ENCODE measurements around the gene SYT9. TPM values are rescaled to one million over a fixed set of nuclear protein-coding genes. Genes with fewer than 3 reads are reported as not detected.

The SYT9 gene
- total and polyA plus RNA-seq, 10 of the 15 experiments (the other 5 are each of a cell fraction or from before 2014, with no cell fraction given), result 0.03 TPM; not detected in 9

DNA sequence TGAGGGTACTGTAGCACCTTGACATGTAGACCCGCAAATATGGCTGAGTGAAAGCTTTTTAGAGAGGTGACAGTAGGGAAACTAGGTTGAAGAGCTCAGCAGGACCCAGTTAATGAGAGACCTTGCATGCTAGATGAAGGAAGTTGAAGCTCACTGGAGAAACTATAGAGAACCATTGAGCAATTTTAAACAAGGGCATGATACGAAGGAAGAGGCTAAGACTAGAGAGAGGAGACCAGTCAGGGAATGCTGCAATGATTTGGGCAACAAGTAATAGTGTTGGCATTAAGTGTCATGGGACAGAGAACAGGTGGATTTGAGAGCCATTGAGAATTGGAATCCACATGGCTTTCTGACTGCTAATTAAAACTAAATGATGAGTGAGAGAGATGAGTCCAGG, 237.7 kb downstream of the SYT9 start:
- in situ Hi-C loops (cut with MboI), result no loop called here
- no peaks in the 10 kb centered on the region for H3K4me1 ChIP-seq (ENCODE audit: control insufficient read depth, insufficient read depth, low read length)
- ChIA-PET CTCF (interaction anchor here (0.9 to 1.2 kb wide), 2 partner anchors 12 to 27 kb away, joined by 3 read pairs; no protein-coding TSS in a partner anchor), SMC1A (ENCODE audit: uncharacterized antibody, unreplicated experiment) (interaction anchor here (1.1 kb wide), 1 partner anchor 11 kb away, joined by 4 read pairs; no protein-coding TSS in a partner anchor), POLR2A (interaction anchor here (0.6 kb wide), 1 partner anchor 32 kb away, joined by 3 read pairs; no protein-coding TSS in a partner anchor), RAD21 (ENCODE audit: unreplicated experiment) (no interaction called here)
- ATAC-seq (no peak), DNase-seq (ENCODE audit: low read depth, low spot score) (no peak), FAIRE-seq (no peak)
- no peak overlapping the region for H3K9ac ChIP-seq (ENCODE audit: control insufficient read depth, insufficient read depth, low read length)
- no peak overlapping the region for H3K4me3 ChIP-seq
- H3K36me3 ChIP-seq (ENCODE audit: control insufficient read depth in 2 of 2, insufficient read depth in 2 of 2, low read length in 1 of 2), result no peaks in the 10 kb centered on the region
- TF ChIP-seq CHD4 (IDR thresholded peaks at IDR 0.05) (no peak), TBL1XR1 (IDR thresholded peaks at IDR 0.05; ENCODE audit: low read depth, low read length) (no peak), SMARCA5 (IDR thresholded peaks at IDR 0.05) (no peak), SP1 (IDR thresholded peaks at IDR 0.05; ENCODE audit: low read depth, low read length) (no peak), RAD51 (IDR thresholded peaks at IDR 0.05) (no peak), MYB (IDR thresholded peaks at IDR 0.05; ENCODE audit: borderline replicate concordance, low read depth, low read length) (no peak), ASH2L (IDR thresholded peaks at IDR 0.05; ENCODE audit: borderline replicate concordance, low read depth) (no peak), EP300 (IDR thresholded peaks at IDR 0.05; ENCODE audit: borderline replicate concordance in 1 of 2, control insufficient read depth in 1 of 2, low read depth in 2 of 2, low read length in 2 of 2) (no peak)
- TF ChIP-seq, protein P1, sequence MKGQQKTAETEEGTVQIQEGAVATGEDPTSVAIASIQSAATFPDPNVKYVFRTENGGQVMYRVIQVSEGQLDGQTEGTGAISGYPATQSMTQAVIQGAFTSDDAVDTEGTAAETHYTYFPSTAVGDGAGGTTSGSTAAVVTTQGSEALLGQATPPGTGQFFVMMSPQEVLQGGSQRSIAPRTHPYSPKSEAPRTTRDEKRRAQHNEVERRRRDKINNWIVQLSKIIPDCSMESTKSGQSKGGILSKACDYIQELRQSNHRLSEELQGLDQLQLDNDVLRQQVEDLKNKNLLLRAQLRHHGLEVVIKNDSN (IDR thresholded peaks at IDR 0.05; ENCODE audit: borderline replicate concordance, extremely low read length, insufficient read depth, low read depth, low read length), result no peak
- TF ChIP-seq, protein P2, sequence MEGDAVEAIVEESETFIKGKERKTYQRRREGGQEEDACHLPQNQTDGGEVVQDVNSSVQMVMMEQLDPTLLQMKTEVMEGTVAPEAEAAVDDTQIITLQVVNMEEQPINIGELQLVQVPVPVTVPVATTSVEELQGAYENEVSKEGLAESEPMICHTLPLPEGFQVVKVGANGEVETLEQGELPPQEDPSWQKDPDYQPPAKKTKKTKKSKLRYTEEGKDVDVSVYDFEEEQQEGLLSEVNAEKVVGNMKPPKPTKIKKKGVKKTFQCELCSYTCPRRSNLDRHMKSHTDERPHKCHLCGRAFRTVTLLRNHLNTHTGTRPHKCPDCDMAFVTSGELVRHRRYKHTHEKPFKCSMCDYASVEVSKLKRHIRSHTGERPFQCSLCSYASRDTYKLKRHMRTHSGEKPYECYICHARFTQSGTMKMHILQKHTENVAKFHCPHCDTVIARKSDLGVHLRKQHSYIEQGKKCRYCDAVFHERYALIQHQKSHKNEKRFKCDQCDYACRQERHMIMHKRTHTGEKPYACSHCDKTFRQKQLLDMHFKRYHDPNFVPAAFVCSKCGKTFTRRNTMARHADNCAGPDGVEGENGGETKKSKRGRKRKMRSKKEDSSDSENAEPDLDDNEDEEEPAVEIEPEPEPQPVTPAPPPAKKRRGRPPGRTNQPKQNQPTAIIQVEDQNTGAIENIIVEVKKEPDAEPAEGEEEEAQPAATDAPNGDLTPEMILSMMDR (IDR thresholded peaks at IDR 0.05 in 2 of 3, conservative IDR thresholded peaks at IDR 0.05 in 1 of 3; ENCODE audit: control insufficient read depth in 2 of 3, extremely low read depth in 1 of 3, insufficient read depth in 1 of 3, low read depth in 3 of 3, low read length in 3 of 3), result no peak
- TF ChIP-seq, protein P3, sequence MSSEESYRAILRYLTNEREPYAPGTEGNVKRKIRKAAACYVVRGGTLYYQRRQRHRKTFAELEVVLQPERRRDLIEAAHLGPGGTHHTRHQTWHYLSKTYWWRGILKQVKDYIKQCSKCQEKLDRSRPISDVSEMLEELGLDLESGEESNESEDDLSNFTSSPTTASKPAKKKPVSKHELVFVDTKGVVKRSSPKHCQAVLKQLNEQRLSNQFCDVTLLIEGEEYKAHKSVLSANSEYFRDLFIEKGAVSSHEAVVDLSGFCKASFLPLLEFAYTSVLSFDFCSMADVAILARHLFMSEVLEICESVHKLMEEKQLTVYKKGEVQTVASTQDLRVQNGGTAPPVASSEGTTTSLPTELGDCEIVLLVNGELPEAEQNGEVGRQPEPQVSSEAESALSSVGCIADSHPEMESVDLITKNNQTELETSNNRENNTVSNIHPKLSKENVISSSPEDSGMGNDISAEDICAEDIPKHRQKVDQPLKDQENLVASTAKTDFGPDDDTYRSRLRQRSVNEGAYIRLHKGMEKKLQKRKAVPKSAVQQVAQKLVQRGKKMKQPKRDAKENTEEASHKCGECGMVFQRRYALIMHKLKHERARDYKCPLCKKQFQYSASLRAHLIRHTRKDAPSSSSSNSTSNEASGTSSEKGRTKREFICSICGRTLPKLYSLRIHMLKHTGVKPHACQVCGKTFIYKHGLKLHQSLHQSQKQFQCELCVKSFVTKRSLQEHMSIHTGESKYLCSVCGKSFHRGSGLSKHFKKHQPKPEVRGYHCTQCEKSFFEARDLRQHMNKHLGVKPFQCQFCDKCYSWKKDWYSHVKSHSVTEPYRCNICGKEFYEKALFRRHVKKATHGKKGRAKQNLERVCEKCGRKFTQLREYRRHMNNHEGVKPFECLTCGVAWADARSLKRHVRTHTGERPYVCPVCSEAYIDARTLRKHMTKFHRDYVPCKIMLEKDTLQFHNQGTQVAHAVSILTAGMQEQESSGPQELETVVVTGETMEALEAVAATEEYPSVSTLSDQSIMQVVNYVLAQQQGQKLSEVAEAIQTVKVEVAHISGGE (CRISPR knock-in tag; IDR thresholded peaks at IDR 0.05), result no peak
- TF ChIP-seq, protein P4, sequence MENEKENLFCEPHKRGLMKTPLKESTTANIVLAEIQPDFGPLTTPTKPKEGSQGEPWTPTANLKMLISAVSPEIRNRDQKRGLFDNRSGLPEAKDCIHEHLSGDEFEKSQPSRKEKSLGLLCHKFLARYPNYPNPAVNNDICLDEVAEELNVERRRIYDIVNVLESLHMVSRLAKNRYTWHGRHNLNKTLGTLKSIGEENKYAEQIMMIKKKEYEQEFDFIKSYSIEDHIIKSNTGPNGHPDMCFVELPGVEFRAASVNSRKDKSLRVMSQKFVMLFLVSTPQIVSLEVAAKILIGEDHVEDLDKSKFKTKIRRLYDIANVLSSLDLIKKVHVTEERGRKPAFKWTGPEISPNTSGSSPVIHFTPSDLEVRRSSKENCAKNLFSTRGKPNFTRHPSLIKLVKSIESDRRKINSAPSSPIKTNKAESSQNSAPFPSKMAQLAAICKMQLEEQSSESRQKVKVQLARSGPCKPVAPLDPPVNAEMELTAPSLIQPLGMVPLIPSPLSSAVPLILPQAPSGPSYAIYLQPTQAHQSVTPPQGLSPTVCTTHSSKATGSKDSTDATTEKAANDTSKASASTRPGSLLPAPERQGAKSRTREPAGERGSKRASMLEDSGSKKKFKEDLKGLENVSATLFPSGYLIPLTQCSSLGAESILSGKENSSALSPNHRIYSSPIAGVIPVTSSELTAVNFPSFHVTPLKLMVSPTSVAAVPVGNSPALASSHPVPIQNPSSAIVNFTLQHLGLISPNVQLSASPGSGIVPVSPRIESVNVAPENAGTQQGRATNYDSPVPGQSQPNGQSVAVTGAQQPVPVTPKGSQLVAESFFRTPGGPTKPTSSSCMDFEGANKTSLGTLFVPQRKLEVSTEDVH (IDR thresholded peaks at IDR 0.05; ENCODE audit: low read depth, partially characterized antibody), result no peak
- H3K4me2 ChIP-seq (ENCODE audit: control insufficient read depth, insufficient read depth), result no peak overlapping the region
- no peaks in the 10 kb centered on the region for H4K20me1 ChIP-seq (ENCODE audit: control insufficient read depth, insufficient read depth)
- H3K79me2 ChIP-seq (ENCODE audit: control insufficient read depth, insufficient read depth, low read length), result no peaks in the 10 kb centered on the region
- intact Hi-C loops (cut with micrococcal nuclease; ENCODE audit: unreplicated experiment), result no loop called here
- no peaks in the 10 kb centered on the region for H3K9me3 ChIP-seq (replicated peaks; ENCODE audit: control insufficient read depth, insufficient read depth, low read length)
- 94% methylated on average over 2 of the region's 2 CpGs for WGBS (ENCODE audit: insufficient coverage, insufficient replicate concordance, low lambda C conversion rate, missing lambda C conversion rate)
- BruUV-seq (replicated peaks), result no TSS peak
- no peak overlapping the region for H3K27ac ChIP-seq (ENCODE audit: control insufficient read depth, insufficient read depth)
- no peaks in the 10 kb centered on the region for H3K27me3 ChIP-seq (replicated peaks in 1 of 2; ENCODE audit: control insufficient read depth in 2 of 2, insufficient read depth in 2 of 2, low read length in 1 of 2)
- H2AFZ ChIP-seq (ENCODE audit: control insufficient read depth, low read depth, low read length), result no peak overlapping the region

All from GM12878 (cell line).